Peyer's patch (tissue), 4 donors: ENCODE data around the gene ACOT9.

Experiments used
- CTCF ChIP-seq, 6 experiments: fragments of 450-650 bp in 4 of 6; fragments of 200-600 bp in 2 of 6; sonication (generic) in 1 of 6; IDR thresholded peaks; one replicate each; pipeline ENCODE4 v1.5.1; 2017 to 2019; ENCODE audit warnings: antibody characterized with exemption in 6 of 6, mild to moderate bottlenecking in 3 of 6, moderate library complexity in 1 of 6
- POLR2A ChIP-seq, 2 donors: fragments of 450-650 bp; IDR thresholded peaks; one replicate each; pipeline ENCODE4 v1.5.1; 2017; ENCODE audit warnings: antibody characterized with exemption in 2 of 2, mild to moderate bottlenecking in 2 of 2, moderate library complexity in 2 of 2

- TF ChIP-seq CTCF (IDR thresholded peaks at IDR 0.05): no peak
- TF ChIP-seq POLR2A (IDR thresholded peaks at IDR 0.05): no peak
Measured at GRCh38 chrX:23673108-23673507, 70.0 kb downstream of the ACOT9 start.
